ENCODE data around the gene CREB5.
A peak's percentile ranks its signal among the peaks of the same experiment; 100 is the strongest.

CREB5 gene

GRCh38 chr7:28554802-28555471 is 142.6 kb downstream of the CREB5 start:
- peak; percentile 67 for DNase-seq

GRCh38 chr7:28556025-28556424 is 143.7 kb downstream of the CREB5 start:
- DNase-seq, result no peak

- no peak for DNase-seq
Measured at GRCh38 chr7:28556671-28557070, 144.4 kb downstream of the CREB5 start.

- peak; percentile 68 for DNase-seq
Measured at GRCh38 chr7:28558236-28558635, 145.9 kb downstream of the CREB5 start.

- DNase-seq, result no peak
Measured at GRCh38 chr7:28560767-28561166, 148.4 kb downstream of the CREB5 start.

- DNase-seq, result no peak
Measured at GRCh38 chr7:28564033-28564432, 151.7 kb downstream of the CREB5 start.

- DNase-seq, result no peak
Measured at GRCh38 chr7:28564755-28565374, 152.5 kb downstream of the CREB5 start.

GRCh38 chr7:28565980-28566379 is 153.7 kb downstream of the CREB5 start:
- no peak for DNase-seq

- DNase-seq, result no peak
Measured at GRCh38 chr7:28570113-28570969, 158.0 kb downstream of the CREB5 start.

GRCh38 chr7:28570970-28571288 is 158.6 kb downstream of the CREB5 start:
- DNase-seq, result no peak

GRCh38 chr7:28571405-28571804 is 159.1 kb downstream of the CREB5 start:
- DNase-seq, result no peak

- DNase-seq, result peak; percentile 94
Measured at GRCh38 chr7:28572321-28573058, 160.2 kb downstream of the CREB5 start.

GRCh38 chr7:28573059-28573553 is 160.8 kb downstream of the CREB5 start:
- DNase-seq, result peak; percentile 90

- DNase-seq, result peak; percentile 73
Measured at GRCh38 chr7:28573651-28574301, 161.5 kb downstream of the CREB5 start.

GRCh38 chr7:28575241-28575643 is 162.9 kb downstream of the CREB5 start:
- no peak for DNase-seq

- DNase-seq, result no peak
Measured at GRCh38 chr7:28576656-28577055, 164.3 kb downstream of the CREB5 start.

GRCh38 chr7:28579571-28579970 is 167.3 kb downstream of the CREB5 start:
- DNase-seq, result no peak

GRCh38 chr7:28580665-28581064 is 168.3 kb downstream of the CREB5 start:
- peak; percentile 62 for DNase-seq

- DNase-seq, result no peak
Measured at GRCh38 chr7:28581351-28581750, 169.0 kb downstream of the CREB5 start.

- no peak for DNase-seq
Measured at GRCh38 chr7:28582226-28582625, 169.9 kb downstream of the CREB5 start.

GRCh38 chr7:28584235-28584634 is 171.9 kb downstream of the CREB5 start:
- DNase-seq, result no peak

GRCh38 chr7:28586736-28587135 is 174.4 kb downstream of the CREB5 start:
- no peak for DNase-seq

- peak; percentile 17 for DNase-seq
Measured at GRCh38 chr7:28587211-28587610, 174.9 kb downstream of the CREB5 start.
